GM18858 (cell line): ENCODE measurements around the gene UBXN1.
A peak's percentile ranks its signal among the peaks of the same experiment; 100 is the strongest.
"Not testable (repeated sequence)": the region's sequence is repeated elsewhere in the genome, so short reads cannot be mapped to it uniquely, and the experiment has no call there.

Experiments
- ATAC-seq: cut with Tn5 transposase; IDR thresholded peaks from one replicate; pipeline ENCODE4 v1.9.1; 2021; ENCODE audit not compliant: unreplicated experiment

The UBXN1 gene

DNA sequence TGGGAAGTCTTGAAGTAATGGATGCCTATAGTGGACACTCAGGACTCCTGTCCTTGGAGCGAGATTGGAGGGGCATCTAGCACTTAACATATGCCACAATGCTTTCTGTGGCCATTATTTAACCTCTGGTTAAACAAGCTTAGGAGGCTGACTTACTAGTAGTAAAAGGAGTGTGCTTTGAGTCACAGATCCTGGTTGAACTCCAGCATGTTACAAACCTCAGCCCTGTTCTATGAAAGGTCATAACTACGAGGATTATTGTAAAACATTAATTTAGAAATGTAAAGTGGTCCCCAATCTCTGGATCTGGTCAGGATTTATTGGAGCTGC lies 5.7 kb downstream of the UBXN1 start:
- ATAC-seq: no peak

DNA sequence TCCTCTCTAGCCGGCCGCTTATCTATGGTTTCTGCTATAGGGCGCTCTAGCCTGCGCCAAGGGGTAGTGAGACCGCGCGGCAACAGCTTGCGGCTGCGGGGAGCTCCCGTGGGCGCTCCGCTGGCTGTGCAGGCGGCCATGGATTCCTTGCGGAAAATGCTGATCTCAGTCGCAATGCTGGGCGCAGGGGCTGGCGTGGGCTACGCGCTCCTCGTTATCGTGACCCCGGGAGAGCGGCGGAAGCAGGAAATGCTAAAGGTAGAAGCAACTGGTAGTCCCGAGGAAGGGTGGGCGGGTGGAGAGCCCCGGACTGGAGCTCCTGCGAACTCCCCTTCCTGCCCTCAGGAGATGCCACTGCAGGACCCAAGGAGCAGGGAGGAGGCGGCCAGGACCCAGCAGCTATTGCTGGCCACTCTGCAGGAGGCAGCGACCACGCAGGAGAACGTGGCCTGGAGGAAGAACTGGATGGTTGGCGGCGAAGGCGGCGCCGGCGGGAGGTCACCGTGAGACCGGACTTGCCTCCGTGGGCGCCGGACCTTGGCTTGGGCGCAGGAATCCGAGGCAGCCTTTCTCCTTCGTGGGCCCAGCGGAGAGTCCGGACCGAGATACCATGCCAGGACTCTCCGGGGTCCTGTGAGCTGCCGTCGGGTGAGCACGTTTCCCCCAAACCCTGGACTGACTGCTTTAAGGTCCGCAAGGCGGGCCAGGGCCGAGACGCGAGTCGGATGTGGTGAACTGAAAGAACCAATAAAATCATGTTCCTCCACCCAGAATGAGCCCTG lies 7.1 kb downstream of the UBXN1 start, which contains the start of the genes LBHD1 and UQCC3:
Gene LBHD1 (minus strand): TSS at position 660 of the 782 bp plus-strand sequence. CDS start 2,236 bp downstream, outside the sequence.
Gene UQCC3 (plus strand): TSS at position 66 of the 782 bp plus-strand sequence. CDS start 73 bp downstream, at position 139.
- ATAC-seq: no peak

GRCh38 chr11:62671236-62671607 lies 7.7 kb downstream of the UBXN1 start:
- no peak for ATAC-seq

DNA sequence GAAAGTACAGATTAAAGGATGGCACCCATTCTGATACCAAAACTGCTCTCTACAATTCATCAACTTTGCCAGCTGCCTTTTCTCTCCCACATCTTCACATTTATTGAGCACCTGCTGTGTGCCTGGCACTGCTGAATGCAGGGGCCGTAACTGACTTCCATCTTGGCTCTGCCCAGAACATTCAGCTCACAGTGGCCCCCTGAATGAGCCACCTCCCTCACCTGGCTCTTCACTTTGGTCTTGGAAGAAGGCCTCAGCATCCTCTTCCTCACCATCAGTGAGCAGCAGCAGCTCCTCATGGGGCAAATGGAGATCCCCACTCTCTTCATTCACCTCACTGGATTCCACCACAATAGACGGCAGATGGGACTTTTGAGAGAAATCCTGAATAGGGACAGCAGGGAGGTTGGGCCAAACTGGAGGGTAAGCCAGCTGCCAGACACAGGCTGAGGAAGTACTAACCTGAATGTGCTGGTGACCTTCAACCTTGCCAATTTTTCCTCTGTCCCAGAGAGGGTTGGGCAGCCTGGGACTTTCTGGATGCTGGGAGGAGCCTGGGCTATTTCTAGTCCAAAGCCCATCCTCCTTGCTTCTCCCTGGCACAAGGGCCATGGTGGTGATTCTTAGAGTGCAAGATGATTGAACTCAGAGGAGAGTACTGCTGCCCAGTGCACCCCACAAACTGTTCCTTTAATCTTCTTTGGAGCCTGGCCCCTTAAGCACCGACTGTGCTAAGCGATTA lies 9.3 kb downstream of the UBXN1 start:
- no peak for ATAC-seq

DNA sequence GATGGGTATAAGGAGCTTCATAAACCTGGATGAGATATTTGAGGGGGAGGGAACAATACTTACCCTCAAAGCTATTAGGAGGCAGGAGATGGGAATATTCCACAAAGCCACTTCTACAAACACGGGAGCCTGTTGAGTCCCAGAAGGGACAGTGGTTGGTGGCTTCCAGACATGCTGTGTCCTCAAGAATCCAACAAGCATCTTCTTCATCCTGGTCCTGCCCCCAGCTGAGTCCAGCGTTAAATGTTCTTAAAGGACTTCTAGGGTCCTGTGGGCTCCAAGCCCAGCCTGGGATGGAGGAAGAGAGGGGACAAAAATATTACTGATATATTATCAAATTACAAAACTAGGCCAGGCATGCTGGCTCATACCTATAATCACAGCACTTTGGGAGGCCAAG lies 11.4 kb downstream of the UBXN1 start:
- no peak for ATAC-seq

- ATAC-seq: no peak
Observed at GRCh38 chr11:62666259-62666926, 12.5 kb downstream of the UBXN1 start.

- peak; percentile 20 for ATAC-seq
Observed at GRCh38 chr11:62665599-62666258, 13.1 kb downstream of the UBXN1 start.

GRCh38 chr11:62665075-62665598 lies 13.7 kb downstream of the UBXN1 start, which contains the start of the genes C11orf98 and CSKMT:
TSS of gene C11orf98 (minus strand) at chr11:62665210. CDS start at chr11:62665169, 41 bp downstream.
TSS of gene CSKMT (plus strand) at chr11:62665312. CDS start at chr11:62665880, 568 bp downstream.
- ATAC-seq: peak; percentile 50

DNA sequence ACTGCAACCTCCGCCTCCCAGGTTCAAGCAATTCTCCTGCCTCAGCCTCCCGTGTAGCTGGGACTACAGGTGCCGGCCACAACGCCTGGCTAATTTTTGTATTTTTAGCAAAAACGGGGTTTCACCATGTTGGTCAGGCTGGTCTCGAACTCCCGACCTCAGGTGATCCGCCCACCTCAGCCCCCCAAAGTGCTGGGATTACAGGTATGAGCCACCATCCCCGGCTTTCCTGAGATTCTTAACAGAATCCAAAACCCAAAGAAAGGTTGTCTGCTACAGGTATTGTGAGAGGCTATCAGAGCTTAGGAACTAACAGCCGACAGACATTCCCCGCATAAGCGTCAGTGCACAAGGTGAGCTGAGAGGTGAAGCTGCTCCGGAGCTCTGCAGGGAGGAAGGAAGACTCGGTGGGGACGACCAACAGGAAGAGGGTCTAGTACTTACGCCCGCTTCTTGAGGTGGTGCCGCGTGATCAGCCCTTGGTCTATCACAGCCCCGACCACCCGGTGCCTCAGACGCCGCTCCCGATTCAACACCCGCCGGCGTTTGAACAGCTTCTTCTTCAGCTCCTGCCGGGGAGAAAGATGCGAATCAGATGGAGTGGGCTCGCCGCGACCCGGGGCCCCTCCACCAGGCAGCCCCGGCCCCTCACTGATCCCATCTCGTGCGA lies 14.3 kb downstream of the UBXN1 start:
- peak; percentile 11 for ATAC-seq

- ATAC-seq: no peak
Observed at GRCh38 chr11:62656796-62657429, 22.0 kb downstream of the UBXN1 start.

DNA sequence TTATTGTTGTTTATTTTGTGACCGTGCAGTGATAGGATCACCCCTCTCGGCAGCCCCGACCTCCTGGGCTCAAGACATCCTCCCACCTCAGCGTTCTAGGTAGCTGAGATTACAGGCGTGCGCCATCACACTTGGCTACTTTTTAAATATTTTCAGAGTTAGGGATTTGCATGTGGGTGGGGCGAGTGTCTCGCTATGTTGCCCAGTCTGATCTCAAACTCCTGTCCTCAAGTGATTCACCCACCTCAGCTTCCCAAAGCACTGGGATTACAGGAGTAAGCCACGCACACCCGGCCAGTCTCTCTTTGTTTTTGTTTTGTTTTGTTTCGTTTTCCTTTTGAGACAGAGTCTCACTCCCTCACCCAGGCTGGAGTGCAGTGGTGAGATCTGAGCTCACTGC lies 24.6 kb downstream of the UBXN1 start:
- ATAC-seq: no peak

DNA sequence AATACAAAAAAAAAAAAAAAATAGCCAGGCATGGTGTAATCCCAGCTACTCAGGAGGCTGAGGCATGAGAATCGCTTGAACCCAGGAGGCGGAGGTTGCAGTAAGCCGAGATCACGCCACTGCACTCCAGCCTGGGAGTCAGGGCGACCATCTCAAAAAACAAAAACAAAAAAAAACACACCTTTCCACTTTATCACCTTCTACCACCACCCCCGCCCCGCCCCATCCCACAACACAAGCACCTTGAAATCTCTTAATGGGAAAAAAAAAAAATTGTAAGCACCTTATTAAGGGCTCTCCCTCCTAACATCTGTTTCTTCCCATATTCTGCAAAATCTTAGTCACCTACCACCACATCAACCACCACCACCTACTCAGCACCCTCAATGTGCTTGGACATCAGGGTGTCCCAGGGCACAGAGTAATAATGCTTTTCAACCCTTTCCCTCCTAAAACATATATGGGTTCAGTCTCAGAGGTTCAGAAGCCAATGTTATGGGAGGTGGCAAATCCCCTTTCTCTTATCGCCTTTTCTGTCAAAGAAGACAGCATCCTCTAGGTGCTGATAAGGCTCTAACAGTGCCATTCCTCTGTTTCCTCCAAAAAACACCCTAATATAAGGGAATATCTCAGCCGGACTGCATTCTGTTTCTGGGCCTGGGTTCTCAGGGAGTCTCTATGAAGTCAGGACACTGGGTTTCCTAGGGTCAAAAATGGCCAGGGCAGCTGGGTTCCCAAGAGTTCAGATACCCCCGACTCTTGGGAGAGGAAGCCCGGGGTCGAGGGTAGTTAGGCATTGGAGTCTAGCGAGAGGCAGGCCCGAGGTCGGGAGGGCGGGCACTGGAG lies 26.5 kb downstream of the UBXN1 start:
- no peak for ATAC-seq

DNA sequence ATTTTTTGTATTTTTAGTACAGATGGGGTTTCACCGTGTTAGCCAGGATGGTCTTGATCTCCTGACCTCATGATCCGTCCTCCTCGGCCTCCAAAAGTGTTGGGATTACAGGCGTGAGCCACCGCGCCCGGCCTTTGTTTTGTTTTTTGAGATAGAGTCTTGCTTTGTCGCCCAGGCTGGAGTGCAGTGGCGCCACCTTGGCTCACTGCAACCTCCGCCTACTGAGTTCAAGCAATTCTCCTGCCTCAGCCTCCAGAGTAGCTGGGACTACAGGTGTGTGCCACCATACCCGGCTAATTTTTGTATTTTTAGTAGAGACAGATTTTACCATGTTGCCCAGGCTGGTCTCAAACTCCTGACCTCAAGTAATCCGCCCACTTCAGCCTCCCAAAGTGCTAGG lies 28.6 kb downstream of the UBXN1 start:
- ATAC-seq: not testable (repeated sequence)

GRCh38 chr11:62649486-62649885 lies 29.4 kb downstream of the UBXN1 start:
- ATAC-seq: no peak

GRCh38 chr11:62648967-62649364 lies 29.9 kb downstream of the UBXN1 start:
- no peak for ATAC-seq

DNA sequence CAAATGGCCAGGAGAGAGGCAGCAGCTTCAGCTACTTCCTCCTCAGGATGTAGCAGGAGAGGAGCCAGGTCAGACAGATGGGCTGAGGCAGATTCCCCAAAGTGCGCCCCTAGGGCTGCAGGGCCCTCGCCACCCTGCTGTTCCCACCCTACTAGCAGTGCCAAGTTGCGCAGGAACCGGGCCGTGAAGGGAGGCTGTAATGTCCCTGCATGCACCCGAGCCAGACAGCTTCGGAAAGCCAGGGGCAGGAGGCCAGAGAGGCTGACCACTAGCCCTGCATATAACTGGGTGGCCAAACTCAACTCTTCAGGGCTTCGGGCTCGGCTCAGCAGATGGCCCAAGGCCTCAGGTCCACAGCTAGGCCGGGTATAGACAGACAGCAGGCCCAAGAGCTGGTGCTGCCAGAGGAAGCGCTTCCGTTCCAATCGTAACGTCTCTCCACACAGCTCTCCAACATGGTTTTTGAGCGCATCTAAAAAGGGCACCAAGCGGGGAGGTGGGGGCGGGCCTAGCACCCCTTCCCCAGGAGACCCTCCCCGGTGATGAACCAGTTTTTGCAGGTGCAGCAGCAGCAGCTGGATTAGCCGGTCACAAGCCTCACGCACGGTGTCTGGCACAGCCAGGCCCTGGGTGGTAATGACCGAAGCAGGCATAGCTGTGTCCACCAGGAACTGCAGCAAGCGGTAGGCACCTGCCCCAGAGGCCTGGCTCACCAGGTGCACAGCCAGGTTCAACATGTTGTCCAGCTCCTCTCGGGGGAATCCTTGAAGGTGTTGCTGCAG lies 30.5 kb downstream of the UBXN1 start:
- no peak for ATAC-seq

- ATAC-seq: no peak
Observed at GRCh38 chr11:62647609-62648005, 31.3 kb downstream of the UBXN1 start.
